ENCODE measurements around the gene ROBO3. TPM values are rescaled to one million over a fixed set of nuclear protein-coding genes. Genes with fewer than 3 reads are reported as not detected.

Gene ROBO3
- polyA plus RNA-seq, 3 donors from 2014 or later, result 2.5 to 3.4 (median 2.8) TPM

- no peak for DNase-seq
- H3K27ac Mint-ChIP-seq, result no peak overlapping the region
- H3K36me3 Mint-ChIP-seq, result no peaks in the 10 kb centered on the region
- no peak overlapping the region for H3K4me3 Mint-ChIP-seq
- H3K27me3 Mint-ChIP-seq (ENCODE audit: low read depth in 3 of 3), result peaks cover 0 to 6% (median 5%) of the 10 kb centered on the region in 3 donors
- peaks cover 0 to 11% of the 10 kb centered on the region in 2 donors for H3K4me1 Mint-ChIP-seq
- H3K9me3 Mint-ChIP-seq, result no peaks in the 10 kb centered on the region
Measured at GRCh38 chr11:124895471-124895971, 30.3 kb downstream of the ROBO3 start.

GRCh38 chr11:124896071-124896750 lies 31.0 kb downstream of the ROBO3 start:
- H3K4me3 Mint-ChIP-seq, result no peak overlapping the region
- no peaks in the 10 kb centered on the region for H3K9me3 Mint-ChIP-seq
- DNase-seq, result no peak
- H3K4me1 Mint-ChIP-seq, result peaks cover 0 to 11% of the 10 kb centered on the region in 2 donors
- H3K36me3 Mint-ChIP-seq, result no peaks in the 10 kb centered on the region
- H3K27me3 Mint-ChIP-seq (ENCODE audit: low read depth in 3 of 3), result peaks cover 0 to 11% (median 5%) of the 10 kb centered on the region in 3 donors
- no peak overlapping the region for H3K27ac Mint-ChIP-seq

GRCh38 chr11:124896821-124897391 lies 31.7 kb downstream of the ROBO3 start:
- no peak overlapping the region for H3K4me3 Mint-ChIP-seq
- no peaks in the 10 kb centered on the region for H3K36me3 Mint-ChIP-seq
- H3K27ac Mint-ChIP-seq, result no peak overlapping the region
- H3K4me1 Mint-ChIP-seq, result peaks cover 0 to 11% of the 10 kb centered on the region in 2 donors
- no peak for DNase-seq
- no peaks in the 10 kb centered on the region for H3K9me3 Mint-ChIP-seq
- peaks cover 2 to 12% (median 9%) of the 10 kb centered on the region in 3 donors for H3K27me3 Mint-ChIP-seq (ENCODE audit: low read depth in 3 of 3)

GRCh38 chr11:124897674-124898262 lies 32.5 kb downstream of the ROBO3 start, which contains the start of gene ROBO4:
ROBO4 (minus strand) TSS chr11:124897865; CDS start chr11:124897795, 70 bp downstream.
- no peaks in the 10 kb centered on the region for H3K9me3 Mint-ChIP-seq
- no peak within 1 kb of the TSS for H3K4me3 Mint-ChIP-seq
- peaks cover 0 to 11% of the 10 kb centered on the region in 2 donors for H3K4me1 Mint-ChIP-seq
- peak within 1 kb of the TSS in 1 of 6 donors; percentile 33 for H3K27ac Mint-ChIP-seq
- peaks cover 2 to 12% (median 9%) of the 10 kb centered on the region in 3 donors for H3K27me3 Mint-ChIP-seq (ENCODE audit: low read depth in 3 of 3)
- H3K36me3 Mint-ChIP-seq, result no peaks in the 10 kb centered on the region
- no peak for DNase-seq

- H3K4me3 Mint-ChIP-seq, result no peak overlapping the region
- no peak overlapping the region for H3K27ac Mint-ChIP-seq
- no peaks in the 10 kb centered on the region for H3K36me3 Mint-ChIP-seq
- peaks cover 2 to 10% (median 7%) of the 10 kb centered on the region in 3 donors for H3K27me3 Mint-ChIP-seq (ENCODE audit: low read depth in 3 of 3)
- no peak for DNase-seq
- peaks cover 0 to 11% of the 10 kb centered on the region in 2 donors for H3K4me1 Mint-ChIP-seq
- H3K9me3 Mint-ChIP-seq, result no peaks in the 10 kb centered on the region
Measured at GRCh38 chr11:124898263-124898680, 33.0 kb downstream of the ROBO3 start.

- Mint-ChIP-seq H3K36me3 (no peaks in the 10 kb centered on the region), H3K27ac (no peak overlapping the region), H3K27me3 (ENCODE audit: low read depth in 3 of 3) (peaks cover 2 to 10% (median 6%) of the 10 kb centered on the region in 3 donors), H3K4me3 (no peak overlapping the region), H3K9me3 (no peaks in the 10 kb centered on the region), H3K4me1 (peaks cover 0 to 11% of the 10 kb centered on the region in 2 donors)
- no peak for DNase-seq
Measured at GRCh38 chr11:124898711-124899110, 33.5 kb downstream of the ROBO3 start.

- no peak overlapping the region for H3K27ac Mint-ChIP-seq
- no peaks in the 10 kb centered on the region for H3K36me3 Mint-ChIP-seq
- no peak overlapping the region for H3K4me3 Mint-ChIP-seq
- no peaks in the 10 kb centered on the region for H3K9me3 Mint-ChIP-seq
- peaks cover 0 to 11% of the 10 kb centered on the region in 2 donors for H3K4me1 Mint-ChIP-seq
- H3K27me3 Mint-ChIP-seq (ENCODE audit: low read depth in 3 of 3), result peaks cover 2 to 10% (median 6%) of the 10 kb centered on the region in 3 donors
- no peak for DNase-seq
Measured at GRCh38 chr11:124899383-124900145, 34.3 kb downstream of the ROBO3 start.

- no peak overlapping the region for H3K27ac Mint-ChIP-seq
- peaks cover 0 to 11% of the 10 kb centered on the region in 2 donors for H3K4me1 Mint-ChIP-seq
- no peak for DNase-seq
- no peaks in the 10 kb centered on the region for H3K9me3 Mint-ChIP-seq
- H3K27me3 Mint-ChIP-seq (ENCODE audit: low read depth in 3 of 3), result peaks cover 2 to 10% (median 9%) of the 10 kb centered on the region in 3 donors
- H3K4me3 Mint-ChIP-seq, result no peak overlapping the region
- H3K36me3 Mint-ChIP-seq, result no peaks in the 10 kb centered on the region
Measured at GRCh38 chr11:124900464-124900863, 35.2 kb downstream of the ROBO3 start.

- peaks cover 0 to 6% of the 10 kb centered on the region in 2 donors for H3K4me1 Mint-ChIP-seq
- H3K9me3 Mint-ChIP-seq, result no peaks in the 10 kb centered on the region
- H3K36me3 Mint-ChIP-seq, result no peaks in the 10 kb centered on the region
- no peak for DNase-seq
- H3K4me3 Mint-ChIP-seq, result no peak overlapping the region
- peaks cover 2 to 12% (median 8%) of the 10 kb centered on the region in 3 donors for H3K27me3 Mint-ChIP-seq (ENCODE audit: low read depth in 3 of 3)
- H3K27ac Mint-ChIP-seq, result no peak overlapping the region
Measured at GRCh38 chr11:124902616-124903015, 37.4 kb downstream of the ROBO3 start.

- H3K4me3 Mint-ChIP-seq, result no peak overlapping the region
- H3K27ac Mint-ChIP-seq, result no peak overlapping the region
- H3K4me1 Mint-ChIP-seq, result peaks cover 8 to 11% of the 10 kb centered on the region in 2 donors
- peaks cover 0 to 8% (median 0%) of the 10 kb centered on the region in 6 donors for H3K9me3 Mint-ChIP-seq
- H3K36me3 Mint-ChIP-seq, result peaks cover 0 to 5% (median 4%) of the 10 kb centered on the region in 3 donors
- H3K27me3 Mint-ChIP-seq (ENCODE audit: low read depth in 3 of 3), result peaks cover 3 to 11% (median 5%) of the 10 kb centered on the region in 3 donors
- DNase-seq, result no peak
Measured at GRCh38 chr11:124915541-124916369, 50.5 kb downstream of the ROBO3 start.

- Mint-ChIP-seq H3K27me3 (ENCODE audit: low read depth in 3 of 3) (peaks cover 3 to 12% (median 6%) of the 10 kb centered on the region in 3 donors), H3K27ac (no peak overlapping the region), H3K36me3 (peaks cover 0 to 5% (median 4%) of the 10 kb centered on the region in 3 donors), H3K4me1 (peaks cover 9 to 14% of the 10 kb centered on the region in 2 donors), H3K9me3 (peaks cover 0 to 8% (median 0%) of the 10 kb centered on the region in 6 donors), H3K4me3 (no peak overlapping the region)
- DNase-seq, result no peak
Measured at GRCh38 chr11:124916370-124916710, 51.1 kb downstream of the ROBO3 start.

- Mint-ChIP-seq H3K27me3 (ENCODE audit: low read depth in 3 of 3) (peaks cover 2 to 6% (median 3%) of the 10 kb centered on the region in 3 donors), H3K4me3 (no peak overlapping the region), H3K4me1 (peaks cover 13 to 20% of the 10 kb centered on the region in 2 donors), H3K27ac (no peak overlapping the region), H3K9me3 (peaks cover 0 to 1% (median 0%) of the 10 kb centered on the region in 6 donors), H3K36me3 (no peaks in the 10 kb centered on the region)
- no peak for DNase-seq
Measured at GRCh38 chr11:124917115-124917637, 51.9 kb downstream of the ROBO3 start.
